GM12874 (cell line): ENCODE measurements around the gene TAAR9.

ENCODE experiments used
- CTCF ChIP-seq: IDR thresholded peaks from 2 replicates; pipeline ENCODE4 v1.5.1; 2011; ENCODE audit warnings: low read depth, mild to moderate bottlenecking, control low read depth, low read length, moderate library complexity; ENCODE audit not compliant: insufficient read depth

TAAR9 gene

GRCh38 chr6:132515386-132515785 is 22.7 kb upstream of the TAAR9 start:
- TF ChIP-seq CTCF: no peak

- TF ChIP-seq CTCF: no peak
Observed at GRCh38 chr6:132520953-132521352, 17.1 kb upstream of the TAAR9 start.

GRCh38 chr6:132524646-132525045 is 13.4 kb upstream of the TAAR9 start:
- no peak for TF ChIP-seq CTCF

- no peak for TF ChIP-seq CTCF
Observed at GRCh38 chr6:132525866-132526265, 12.2 kb upstream of the TAAR9 start.

- no peak for TF ChIP-seq CTCF
Observed at GRCh38 chr6:132526461-132526860, 11.6 kb upstream of the TAAR9 start.

GRCh38 chr6:132527791-132528190 is 10.3 kb upstream of the TAAR9 start:
- no peak for TF ChIP-seq CTCF

GRCh38 chr6:132530293-132530974 is 7.6 kb upstream of the TAAR9 start:
- peak; percentile 48 for TF ChIP-seq CTCF

GRCh38 chr6:132537145-132537544 is 932 bp upstream of the TAAR9 start:
- TF ChIP-seq CTCF: no peak
